HUDEP-2 (cell line): ENCODE results near the gene NANOS2.
"Not testable (repeated sequence)": the region's sequence is repeated elsewhere in the genome, so short reads cannot be mapped to it uniquely, and the experiment has no call there.

ENCODE experiments used
- DNase-seq, 76 experiments: peaks; one replicate each; lab custom pipeline; 2025; ENCODE audit not compliant: unreplicated experiment in 76 of 76; lab: John Stamatoyannopoulos, UW

The NANOS2 gene

GRCh38 chr19:45878043-45878794, 36.4 kb downstream of the NANOS2 start:
- no peak for DNase-seq

GRCh38 chr19:45876411-45877197, 38.0 kb downstream of the NANOS2 start:
- no peak for DNase-seq

- no peak for DNase-seq
Measured at GRCh38 chr19:45876161-45876410, 38.5 kb downstream of the NANOS2 start.

GRCh38 chr19:45874620-45874966, 40.0 kb downstream of the NANOS2 start:
- no peak for DNase-seq

GRCh38 chr19:45873219-45873772, 41.3 kb downstream of the NANOS2 start:
- DNase-seq, result no peak

- no peak for DNase-seq
Measured at GRCh38 chr19:45872095-45872919, 42.3 kb downstream of the NANOS2 start.

- DNase-seq, result no peak
Measured at GRCh38 chr19:45870798-45871197, 43.8 kb downstream of the NANOS2 start.

- DNase-seq, result not testable (repeated sequence)
Measured at GRCh38 chr19:45867241-45867640, 47.3 kb downstream of the NANOS2 start.

- DNase-seq, result no peak
Measured at GRCh38 chr19:45866400-45867176, 48.0 kb downstream of the NANOS2 start.

GRCh38 chr19:45865269-45865948, 49.2 kb downstream of the NANOS2 start:
- no peak for DNase-seq

- no peak for DNase-seq
Measured at GRCh38 chr19:45864629-45865082, 49.9 kb downstream of the NANOS2 start.

GRCh38 chr19:45863840-45864628, 50.5 kb downstream of the NANOS2 start, which contains the start of gene FOXA3:
Gene FOXA3 (plus strand): TSS chr19:45864326. CDS start chr19:45864457, 131 bp downstream.
- DNase-seq, result peak in 50 of 76 experiments; percentile 16 to 68 (median 44)

GRCh38 chr19:45863335-45863839, 51.2 kb downstream of the NANOS2 start:
- peak in 1 of 76 experiments; percentile 92 for DNase-seq
